ENCODE measurements around the gene TAP1. TPM values are rescaled to one million over a fixed set of nuclear protein-coding genes. Genes with fewer than 3 reads are reported as not detected.

Gene TAP1
- total RNA-seq, 1 experiment from 2014 or later: 13.6 TPM

DNA sequence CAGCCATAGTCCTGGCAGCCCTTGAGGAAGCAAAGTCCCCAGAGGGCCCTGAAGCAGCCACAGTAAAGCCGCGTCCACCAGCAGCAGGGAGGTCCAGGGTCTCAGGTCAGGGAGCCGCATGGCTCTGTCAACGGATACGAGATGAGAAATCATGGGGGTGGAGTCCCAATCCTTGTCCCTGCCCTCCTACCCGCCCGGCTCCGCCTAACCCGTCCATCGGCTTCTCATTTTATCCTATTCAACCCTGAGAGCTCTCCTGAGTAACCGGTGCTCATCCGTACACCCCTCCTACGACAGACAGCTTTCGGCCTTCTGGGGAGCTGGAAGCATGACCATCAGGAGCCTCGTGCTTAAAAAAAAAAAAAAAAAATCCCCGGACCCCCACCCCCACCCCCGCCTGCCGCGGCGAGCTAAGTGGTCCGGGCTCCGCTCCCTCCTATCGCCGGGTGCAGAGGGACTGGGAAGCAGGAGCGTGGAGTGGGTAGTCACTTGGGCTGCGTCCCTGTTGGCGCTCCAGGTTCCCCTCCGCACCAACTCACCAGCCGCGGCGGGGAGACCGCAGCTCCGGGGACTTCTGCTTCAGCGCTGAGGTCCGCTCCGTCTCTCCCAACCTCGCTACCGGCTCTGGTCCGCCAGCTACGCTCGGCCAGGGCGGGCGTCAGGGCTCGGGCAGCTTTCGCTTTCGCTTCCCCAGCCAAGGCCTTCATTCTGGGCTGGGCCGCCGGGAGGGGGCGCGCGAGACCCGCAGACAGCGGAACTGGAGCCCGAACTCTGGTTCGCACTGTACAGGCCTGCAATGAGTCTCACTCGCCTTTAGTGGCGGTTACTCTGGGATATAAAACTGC lies 15.2 kb downstream of the TAP1 start, which contains the start of gene TAP2 (continued):
- TF ChIP-seq GRHL2 (CRISPR knock-in tag; IDR thresholded peaks at IDR 0.05; ENCODE audit: insufficient replicate concordance, severe bottlenecking) (no peak), ESRRA (CRISPR knock-in tag; IDR thresholded peaks at IDR 0.05; ENCODE audit: borderline replicate concordance) (no peak), GTF2I (CRISPR knock-in tag; conservative IDR thresholded peaks at IDR 0.05) (no peak), ZSCAN18 (CRISPR knock-in tag; IDR thresholded peaks at IDR 0.05) (no peak), ZNF671 (CRISPR knock-in tag; IDR thresholded peaks at IDR 0.05) (no peak), ZNF512 (CRISPR knock-in tag; IDR thresholded peaks at IDR 0.05; ENCODE audit: borderline replicate concordance) (no peak), NR1H2 (CRISPR knock-in tag; IDR thresholded peaks at IDR 0.05) (no peak), NFE2L1 (CRISPR knock-in tag; IDR thresholded peaks at IDR 0.05) (no peak), TCF7 (CRISPR knock-in tag; IDR thresholded peaks at IDR 0.05; ENCODE audit: low read depth) (no peak), TEAD4 (CRISPR knock-in tag; IDR thresholded peaks at IDR 0.05) (0 out of 2 replicates have a peak, but pooled peaks have one; percentile 19), FOXP1 (CRISPR knock-in tag; IDR thresholded peaks at IDR 0.05; ENCODE audit: borderline replicate concordance) (no peak; the same call in 1 of the 2 replicates), OVOL2 (CRISPR knock-in tag; IDR thresholded peaks at IDR 0.05; ENCODE audit: borderline replicate concordance) (no peak), ZNF121 (CRISPR knock-in tag; IDR thresholded peaks at IDR 0.05) (peak; percentile 53; the same call in 1 of the 2 replicates), RORB (CRISPR knock-in tag; IDR thresholded peaks at IDR 0.05) (no peak), JAZF1 (CRISPR knock-in tag; IDR thresholded peaks at IDR 0.05) (no peak), PREB (CRISPR knock-in tag; IDR thresholded peaks at IDR 0.05; ENCODE audit: borderline replicate concordance) (no peak), ZNF263 (CRISPR knock-in tag; IDR thresholded peaks at IDR 0.05; ENCODE audit: low read depth) (no peak)
- TF ChIP-seq, protein P1, sequence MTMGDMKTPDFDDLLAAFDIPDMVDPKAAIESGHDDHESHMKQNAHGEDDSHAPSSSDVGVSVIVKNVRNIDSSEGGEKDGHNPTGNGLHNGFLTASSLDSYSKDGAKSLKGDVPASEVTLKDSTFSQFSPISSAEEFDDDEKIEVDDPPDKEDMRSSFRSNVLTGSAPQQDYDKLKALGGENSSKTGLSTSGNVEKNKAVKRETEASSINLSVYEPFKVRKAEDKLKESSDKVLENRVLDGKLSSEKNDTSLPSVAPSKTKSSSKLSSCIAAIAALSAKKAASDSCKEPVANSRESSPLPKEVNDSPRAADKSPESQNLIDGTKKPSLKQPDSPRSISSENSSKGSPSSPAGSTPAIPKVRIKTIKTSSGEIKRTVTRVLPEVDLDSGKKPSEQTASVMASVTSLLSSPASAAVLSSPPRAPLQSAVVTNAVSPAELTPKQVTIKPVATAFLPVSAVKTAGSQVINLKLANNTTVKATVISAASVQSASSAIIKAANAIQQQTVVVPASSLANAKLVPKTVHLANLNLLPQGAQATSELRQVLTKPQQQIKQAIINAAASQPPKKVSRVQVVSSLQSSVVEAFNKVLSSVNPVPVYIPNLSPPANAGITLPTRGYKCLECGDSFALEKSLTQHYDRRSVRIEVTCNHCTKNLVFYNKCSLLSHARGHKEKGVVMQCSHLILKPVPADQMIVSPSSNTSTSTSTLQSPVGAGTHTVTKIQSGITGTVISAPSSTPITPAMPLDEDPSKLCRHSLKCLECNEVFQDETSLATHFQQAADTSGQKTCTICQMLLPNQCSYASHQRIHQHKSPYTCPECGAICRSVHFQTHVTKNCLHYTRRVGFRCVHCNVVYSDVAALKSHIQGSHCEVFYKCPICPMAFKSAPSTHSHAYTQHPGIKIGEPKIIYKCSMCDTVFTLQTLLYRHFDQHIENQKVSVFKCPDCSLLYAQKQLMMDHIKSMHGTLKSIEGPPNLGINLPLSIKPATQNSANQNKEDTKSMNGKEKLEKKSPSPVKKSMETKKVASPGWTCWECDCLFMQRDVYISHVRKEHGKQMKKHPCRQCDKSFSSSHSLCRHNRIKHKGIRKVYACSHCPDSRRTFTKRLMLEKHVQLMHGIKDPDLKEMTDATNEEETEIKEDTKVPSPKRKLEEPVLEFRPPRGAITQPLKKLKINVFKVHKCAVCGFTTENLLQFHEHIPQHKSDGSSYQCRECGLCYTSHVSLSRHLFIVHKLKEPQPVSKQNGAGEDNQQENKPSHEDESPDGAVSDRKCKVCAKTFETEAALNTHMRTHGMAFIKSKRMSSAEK (CRISPR knock-in tag; IDR thresholded peaks at IDR 0.05; ENCODE audit: borderline replicate concordance): no peak
- TF ChIP-seq, protein P2, sequence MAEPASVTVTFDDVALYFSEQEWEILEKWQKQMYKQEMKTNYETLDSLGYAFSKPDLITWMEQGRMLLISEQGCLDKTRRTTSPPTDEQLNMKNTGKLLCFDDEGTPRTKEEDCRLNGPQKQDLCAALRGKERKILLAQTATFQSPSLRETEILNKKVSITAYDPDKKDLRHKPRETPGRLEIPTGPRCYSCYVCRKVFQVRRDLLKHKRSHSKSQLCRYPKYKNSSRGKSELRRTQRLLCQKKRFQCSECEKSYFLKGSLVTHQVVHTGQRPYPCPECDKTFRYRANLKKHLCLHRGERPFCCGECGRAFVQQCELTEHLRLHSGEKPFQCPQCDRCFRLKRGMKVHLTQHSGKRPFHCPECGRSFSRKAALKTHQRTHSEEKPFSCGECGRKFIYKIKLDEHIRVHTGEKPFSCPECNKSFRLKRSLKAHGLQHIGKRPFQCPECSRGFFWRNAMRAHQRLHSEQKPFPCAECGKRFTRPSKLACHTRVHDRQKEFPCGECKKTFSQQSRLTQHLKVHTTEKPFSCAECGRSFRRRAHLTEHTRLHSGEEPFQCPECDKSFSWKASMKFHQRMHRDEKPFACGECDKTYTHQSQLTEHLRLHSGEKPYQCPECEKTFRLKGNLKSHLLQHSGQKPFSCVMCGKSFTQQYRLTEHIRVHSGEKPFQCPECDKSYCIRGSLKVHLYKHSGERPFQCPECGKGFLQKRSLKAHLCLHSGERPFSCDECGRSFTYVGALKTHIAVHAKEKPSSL (CRISPR knock-in tag; conservative IDR thresholded peaks at IDR 0.05): no peak
- TF ChIP-seq, protein P3, sequence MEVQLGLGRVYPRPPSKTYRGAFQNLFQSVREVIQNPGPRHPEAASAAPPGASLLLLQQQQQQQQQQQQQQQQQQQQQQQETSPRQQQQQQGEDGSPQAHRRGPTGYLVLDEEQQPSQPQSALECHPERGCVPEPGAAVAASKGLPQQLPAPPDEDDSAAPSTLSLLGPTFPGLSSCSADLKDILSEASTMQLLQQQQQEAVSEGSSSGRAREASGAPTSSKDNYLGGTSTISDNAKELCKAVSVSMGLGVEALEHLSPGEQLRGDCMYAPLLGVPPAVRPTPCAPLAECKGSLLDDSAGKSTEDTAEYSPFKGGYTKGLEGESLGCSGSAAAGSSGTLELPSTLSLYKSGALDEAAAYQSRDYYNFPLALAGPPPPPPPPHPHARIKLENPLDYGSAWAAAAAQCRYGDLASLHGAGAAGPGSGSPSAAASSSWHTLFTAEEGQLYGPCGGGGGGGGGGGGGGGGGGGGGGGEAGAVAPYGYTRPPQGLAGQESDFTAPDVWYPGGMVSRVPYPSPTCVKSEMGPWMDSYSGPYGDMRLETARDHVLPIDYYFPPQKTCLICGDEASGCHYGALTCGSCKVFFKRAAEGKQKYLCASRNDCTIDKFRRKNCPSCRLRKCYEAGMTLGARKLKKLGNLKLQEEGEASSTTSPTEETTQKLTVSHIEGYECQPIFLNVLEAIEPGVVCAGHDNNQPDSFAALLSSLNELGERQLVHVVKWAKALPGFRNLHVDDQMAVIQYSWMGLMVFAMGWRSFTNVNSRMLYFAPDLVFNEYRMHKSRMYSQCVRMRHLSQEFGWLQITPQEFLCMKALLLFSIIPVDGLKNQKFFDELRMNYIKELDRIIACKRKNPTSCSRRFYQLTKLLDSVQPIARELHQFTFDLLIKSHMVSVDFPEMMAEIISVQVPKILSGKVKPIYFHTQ (CRISPR knock-in tag; IDR thresholded peaks at IDR 0.05): no peak
- TF ChIP-seq, protein P4, sequence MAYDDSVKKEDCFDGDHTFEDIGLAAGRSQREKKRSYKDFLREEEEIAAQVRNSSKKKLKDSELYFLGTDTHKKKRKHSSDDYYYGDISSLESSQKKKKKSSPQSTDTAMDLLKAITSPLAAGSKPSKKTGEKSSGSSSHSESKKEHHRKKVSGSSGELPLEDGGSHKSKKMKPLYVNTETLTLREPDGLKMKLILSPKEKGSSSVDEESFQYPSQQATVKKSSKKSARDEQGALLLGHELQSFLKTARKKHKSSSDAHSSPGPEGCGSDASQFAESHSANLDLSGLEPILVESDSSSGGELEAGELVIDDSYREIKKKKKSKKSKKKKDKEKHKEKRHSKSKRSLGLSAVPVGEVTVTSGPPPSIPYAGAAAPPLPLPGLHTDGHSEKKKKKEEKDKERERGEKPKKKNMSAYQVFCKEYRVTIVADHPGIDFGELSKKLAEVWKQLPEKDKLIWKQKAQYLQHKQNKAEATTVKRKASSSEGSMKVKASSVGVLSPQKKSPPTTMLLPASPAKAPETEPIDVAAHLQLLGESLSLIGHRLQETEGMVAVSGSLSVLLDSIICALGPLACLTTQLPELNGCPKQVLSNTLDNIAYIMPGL (CRISPR knock-in tag; IDR thresholded peaks at IDR 0.05): peak; percentile 96
